RWPE1 (cell line): ENCODE data around the gene SDS.

Source experiments
- CTCF ChIA-PET: fragments of 350-600 bp; sonication (Branson Sonifier 250); formaldehyde crosslinking; extraction: SDS; loops from one replicate; lab custom pipeline; 2021; lab: Yijun Ruan, JAX
- POLR2A ChIA-PET: fragments of 400-600 bp; formaldehyde crosslinking; extraction: SDS; loops from one replicate; lab custom pipeline; 2020; ENCODE audit warnings: antibody characterized with exemption; ENCODE audit not compliant: low non-redundant PET; lab: Yijun Ruan, JAX
- DNase-seq: peaks from one replicate; pipeline ENCODE4 v3.0.0; 2012; ENCODE audit warnings: low spot score
- H3K27ac ChIP-seq: fragments of 450-650 bp; 2 replicates; pipeline ENCODE4 v1.5.1; 2017
- CTCF ChIP-seq: fragments of 450-650 bp; conservative IDR thresholded peaks from 2 replicates; pipeline ENCODE4 v1.5.1; 2017; ENCODE audit warnings: low read depth, mild to moderate bottlenecking

Gene SDS

GRCh38 chr12:113438523-113439300 lies 35.0 kb upstream of the SDS start:
- no peak for DNase-seq
- H3K27ac ChIP-seq, result no peak overlapping the region
- CTCF ChIA-PET, result no interaction called here
- POLR2A ChIA-PET, result no interaction called here
- no peak for TF ChIP-seq CTCF

GRCh38 chr12:113437729-113438100 lies 34.0 kb upstream of the SDS start:
- TF ChIP-seq CTCF, result no peak
- no peak for DNase-seq
- POLR2A ChIA-PET, result no interaction called here
- H3K27ac ChIP-seq, result no peak overlapping the region
- CTCF ChIA-PET, result no interaction called here

- POLR2A ChIA-PET, result no interaction called here
- no peak for TF ChIP-seq CTCF
- no peak for DNase-seq
- CTCF ChIA-PET, result no interaction called here
- H3K27ac ChIP-seq, result no peak overlapping the region
Observed at GRCh38 chr12:113436993-113437728, 33.5 kb upstream of the SDS start.

- POLR2A ChIA-PET, result no interaction called here
Observed at GRCh38 chr12:113436586-113436985, 32.9 kb upstream of the SDS start.

GRCh38 chr12:113435367-113435766 lies 31.7 kb upstream of the SDS start:
- no peak for TF ChIP-seq CTCF
- CTCF ChIA-PET, result interaction anchor here (0.6 to 1.9 kb wide), 2 partner anchors 10 to 317 kb away, joined by 6 to 7 read pairs; no protein-coding TSS in a partner anchor
- POLR2A ChIA-PET, result no interaction called here
- no peak overlapping the region for H3K27ac ChIP-seq
- DNase-seq, result no peak

More at GRCh38 chr12:113436586-113436985, 32.9 kb upstream of the SDS start:
- CTCF ChIA-PET, result interaction anchor here (1.9 kb wide), 1 partner anchor 11 kb away, joined by 6 read pairs; no protein-coding TSS in a partner anchor
- no peak for DNase-seq
- TF ChIP-seq CTCF, result no peak
- H3K27ac ChIP-seq, result no peak overlapping the region

GRCh38 chr12:113432986-113433385 lies 29.3 kb upstream of the SDS start:
- TF ChIP-seq CTCF, result no peak
- ChIA-PET POLR2A (no interaction called here), CTCF (interaction anchor here (0.6 kb wide), 1 partner anchor 643 kb away, joined by 3 read pairs; no protein-coding TSS in a partner anchor)
- no peak overlapping the region for H3K27ac ChIP-seq
- DNase-seq, result no peak
